ENCODE results near the gene CDC42BPG.
A peak's percentile ranks its signal among the peaks of the same experiment; 100 is the strongest.

The CDC42BPG gene

DNA sequence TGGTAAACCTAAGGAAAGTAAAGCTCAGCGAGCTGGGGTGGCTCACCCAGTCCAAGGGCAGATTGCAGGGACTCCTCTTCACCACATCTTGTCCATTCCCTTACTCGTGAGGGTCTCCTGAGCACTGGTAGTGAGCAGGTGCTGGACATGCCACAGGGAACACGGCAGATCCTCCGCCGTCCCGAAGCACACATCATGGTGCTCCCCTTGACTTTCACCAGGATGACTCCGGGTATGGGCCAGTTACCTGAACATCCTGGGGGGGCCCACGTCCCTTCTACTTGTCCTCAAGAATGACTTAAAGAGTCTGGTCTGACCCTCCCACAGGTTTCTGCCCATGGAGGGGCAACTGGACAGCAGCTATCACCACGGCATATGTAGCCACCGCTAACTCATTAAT is 58.1 kb downstream of the CDC42BPG start:
- DNase-seq, result no peak

DNA sequence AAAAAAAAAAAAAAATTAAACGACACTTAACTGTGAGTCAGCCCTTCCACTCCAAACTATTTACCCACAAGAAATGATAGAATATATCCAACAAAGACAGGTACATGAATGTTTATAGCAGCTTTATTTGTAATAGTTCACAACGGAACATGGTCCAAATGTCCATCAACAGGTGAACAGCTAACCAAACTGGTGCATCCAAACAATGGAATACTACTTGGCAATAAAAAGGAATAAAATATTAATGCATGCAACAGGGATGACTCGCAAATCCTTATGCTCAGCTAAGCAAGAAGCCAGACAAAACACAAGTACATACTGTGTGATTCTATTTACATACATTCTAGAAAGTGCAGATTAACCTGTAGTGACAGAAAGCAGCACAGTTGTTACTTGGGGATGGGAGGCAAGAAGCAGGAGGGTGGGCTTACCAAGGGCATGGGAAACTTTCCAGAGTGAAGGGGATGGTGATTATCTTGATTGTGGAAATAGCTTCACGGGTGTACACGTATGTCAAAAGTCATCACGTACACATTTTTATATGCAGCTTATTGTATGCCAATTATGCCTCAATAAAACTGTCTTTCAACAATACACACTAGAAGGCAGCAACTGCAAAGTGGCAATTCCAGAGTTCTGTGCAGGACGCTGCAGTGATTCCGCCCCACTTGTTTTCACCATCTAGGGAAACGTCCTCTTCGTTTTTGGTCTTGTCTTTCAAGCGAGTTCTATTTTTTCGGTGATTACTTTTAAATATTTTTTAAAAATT is 59.5 kb downstream of the CDC42BPG start:
- DNase-seq, result no peak

DNA sequence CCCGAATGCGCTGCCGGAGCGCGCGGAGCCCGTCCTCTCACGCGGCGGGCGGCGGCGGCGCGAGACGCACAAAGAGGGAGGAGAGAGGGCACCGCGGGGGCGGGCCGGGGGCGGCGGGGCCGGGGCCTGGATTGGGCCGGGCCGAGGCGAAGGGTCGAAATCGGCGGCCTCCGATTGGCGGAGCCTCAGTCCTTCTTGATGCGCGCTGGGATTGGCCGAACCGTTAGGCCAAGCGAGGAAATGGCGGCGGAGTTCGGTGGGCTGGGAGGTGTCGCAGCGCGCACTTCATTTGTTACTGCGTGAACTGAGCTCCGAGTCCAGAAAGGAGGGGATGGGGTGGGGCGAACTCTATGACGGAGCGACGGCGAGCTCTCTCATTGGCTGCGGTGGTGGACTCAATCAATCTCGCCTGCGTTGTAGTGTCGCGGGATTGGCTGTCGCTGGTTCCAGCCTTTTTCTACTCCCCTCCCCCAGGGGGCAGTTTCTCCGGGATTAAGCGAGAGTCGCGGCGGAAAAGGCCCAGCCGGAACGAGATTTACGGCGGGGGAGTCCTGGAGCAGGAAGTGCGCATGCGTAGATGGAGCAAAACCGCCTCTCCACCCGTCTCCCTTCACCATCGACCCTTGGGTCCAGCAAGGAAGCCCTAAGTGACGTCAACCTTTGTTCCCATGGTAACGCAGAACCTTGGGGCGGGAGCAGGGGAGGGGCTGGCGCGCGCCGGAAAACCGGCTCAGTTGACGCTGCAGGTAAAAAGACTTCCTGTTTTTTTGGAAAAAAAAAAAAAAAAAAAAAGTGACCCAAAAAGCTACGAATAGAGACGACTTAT is 65.8 kb downstream of the CDC42BPG start, which contains the start of gene SF1:
Gene SF1, minus strand, starts transcription at position 70 of the 826 bp plus-strand sequence. CDS start 150 bp downstream, outside the sequence.
- DNase-seq, result peak; percentile 98

DNA sequence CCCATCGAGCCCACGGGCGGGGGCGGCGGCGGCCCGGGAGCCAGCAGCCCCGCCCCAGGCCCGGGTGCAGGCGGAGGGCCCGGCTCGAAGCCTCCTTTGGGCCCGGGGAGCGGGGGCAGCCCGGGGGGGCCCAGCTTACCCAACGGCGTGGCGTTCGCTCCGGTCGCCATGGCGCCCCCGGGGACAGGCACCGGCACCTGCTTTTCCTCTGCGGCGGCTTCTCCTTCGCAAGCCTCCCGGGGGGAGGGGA is 66.3 kb downstream of the CDC42BPG start:
- no peak for DNase-seq

- peak; percentile 90 for DNase-seq
Measured at GRCh38 chr11:64777449-64778222, 66.8 kb downstream of the CDC42BPG start.

DNA sequence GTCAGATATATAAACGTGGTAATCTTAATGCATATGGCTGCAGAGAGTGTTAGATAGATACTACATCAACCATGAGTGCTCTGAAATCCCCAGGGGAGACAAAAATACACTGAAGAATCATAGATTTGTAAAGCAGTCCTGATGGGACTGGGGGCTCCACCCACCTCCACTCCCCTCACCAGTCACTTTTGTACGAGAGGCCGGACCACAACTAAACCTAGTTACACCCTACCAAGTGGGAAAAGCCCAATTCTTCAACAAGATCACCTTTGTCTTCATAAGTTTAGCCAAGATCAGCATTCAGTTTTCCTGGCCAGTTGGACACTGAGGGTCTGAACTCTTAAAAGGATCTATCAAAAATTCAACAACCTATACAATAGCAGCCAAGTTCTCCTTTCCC is 67.6 kb downstream of the CDC42BPG start:
- DNase-seq, result no peak

GRCh38 chr11:64776425-64776824 is 68.0 kb downstream of the CDC42BPG start:
- no peak for DNase-seq

DNA sequence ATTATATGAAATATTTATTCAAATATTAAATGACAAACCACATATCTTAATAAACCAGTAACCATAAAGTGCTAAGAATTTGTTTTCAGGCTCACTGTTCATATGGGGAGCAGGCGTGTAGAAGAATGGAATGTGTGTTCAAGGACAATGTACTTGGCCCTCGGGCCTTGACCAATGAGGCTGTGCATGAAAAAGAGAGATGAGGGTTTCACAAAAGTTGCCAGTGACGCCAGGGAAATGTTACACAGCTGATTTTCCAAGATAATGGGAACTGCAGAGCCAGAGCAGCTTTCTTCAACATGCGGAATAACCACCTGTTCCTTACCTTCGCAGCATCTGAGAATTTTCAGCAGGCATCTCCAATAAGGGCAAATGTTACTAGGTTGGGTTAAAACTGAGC is 70.3 kb downstream of the CDC42BPG start:
- no peak for DNase-seq

All from activated CD8-positive, alpha-beta memory T cell treated with anti-CD3 and anti-CD28 coated beads, Interleukin-2, amount 50 U/mL, for 48 hours (primary cell).